IMR-90 (cell line): ENCODE data around the gene KCNQ1. TPM values are rescaled to one million over a fixed set of nuclear protein-coding genes. Genes with fewer than 3 reads are reported as not detected.

Experiments
- ATAC-seq: fragments of 200-7000 bp; cut with Tn5 transposase; 2 replicates; pipeline ENCODE4 v1.9.1; 2020; ENCODE audit warnings: low read depth, mild to moderate bottlenecking, moderate library complexity
- BruUV-seq: library from RNA; stranded (reverse); fragments of 400-500 nt; replicated peaks from 2 replicates; lab custom pipeline; 2021; lab: Mats Ljungman, UMichigan
- CTCF ChIA-PET: fragments of 300-600 bp; formaldehyde crosslinking; extraction: SDS; loops from one replicate; lab custom pipeline; 2021; ENCODE audit warnings: antibody characterized with exemption; lab: Yijun Ruan, JAX
- POLR2A ChIA-PET: fragments of 300-600 bp; sonication (Branson Sonifier 250); formaldehyde crosslinking; loops from one replicate; lab custom pipeline; 2022; ENCODE audit warnings: antibody characterized with exemption; ENCODE audit not compliant: unreplicated experiment; lab: Charles Lee
- DNase-seq: peaks from one replicate; pipeline ENCODE4 v3.0.0; 2013
- H2AFZ ChIP-seq: replicated peaks from 2 replicates; pipeline ENCODE3; 2013; ENCODE audit warnings: low read length, mild to moderate bottlenecking; ENCODE audit not compliant: poor library complexity
- H2AK5ac ChIP-seq: 2 replicates; pipeline ENCODE4 v1.6.1; 2013; ENCODE audit warnings: low read depth, low read length, inconsistent platforms
- H2AK9ac ChIP-seq: replicated peaks from 2 replicates; pipeline ENCODE3; 2013; ENCODE audit warnings: mild to moderate bottlenecking, low read depth, low read length, moderate library complexity; ENCODE audit not compliant: poor library complexity
- H2BK120ac ChIP-seq: 2 replicates; pipeline ENCODE4 v1.6.1; 2013; ENCODE audit warnings: low read depth, low read length, inconsistent platforms
- H2BK15ac ChIP-seq: 3 replicates; pipeline ENCODE4 v1.6.1; 2013; ENCODE audit warnings: low read depth, low read length, inconsistent platforms
- H2BK20ac ChIP-seq: 2 replicates; pipeline ENCODE4 v1.6.1; 2013; ENCODE audit warnings: low read depth, mild to moderate bottlenecking, inconsistent platforms, low read length, moderate library complexity
- H2BK5ac ChIP-seq: 2 replicates; pipeline ENCODE4 v1.6.1; 2013; ENCODE audit warnings: mild to moderate bottlenecking, low read depth, low read length, inconsistent platforms; ENCODE audit not compliant: poor library complexity, severe bottlenecking
- H3K14ac ChIP-seq: replicated peaks from 2 replicates; pipeline ENCODE4 v1.6.1; 2013; ENCODE audit warnings: low read depth, low read length, inconsistent platforms
- H3K18ac ChIP-seq: 2 replicates; pipeline ENCODE4 v1.6.1; 2013; ENCODE audit warnings: low read depth, low read length, control low read depth
- H3K23ac ChIP-seq: 2 replicates; pipeline ENCODE4 v1.6.1; 2013; ENCODE audit warnings: low read depth, low read length, inconsistent platforms
- H3K27ac ChIP-seq: 2 replicates; pipeline ENCODE4 v1.5.1; 2013; ENCODE audit warnings: mild to moderate bottlenecking, control low read depth, low read length; ENCODE audit not compliant: insufficient read depth
- H3K27me3 ChIP-seq: 2 replicates; pipeline ENCODE4 v1.6.1; 2013; ENCODE audit warnings: low read length; ENCODE audit not compliant: control insufficient read depth, insufficient read depth
- H3K36me3 ChIP-seq: 2 replicates; pipeline ENCODE4 v1.6.1; 2013; ENCODE audit warnings: low read length, mixed read lengths; ENCODE audit not compliant: control insufficient read depth, insufficient read depth
- H3K4ac ChIP-seq: 2 replicates; pipeline ENCODE4 v1.6.1; 2013; ENCODE audit warnings: low read depth, low read length, inconsistent platforms
- H3K4me1 ChIP-seq: 2 replicates; pipeline ENCODE4 v1.6.1; 2013; ENCODE audit warnings: low read length, mixed read lengths; ENCODE audit not compliant: control insufficient read depth, insufficient read depth
- H3K4me2 ChIP-seq: 2 replicates; pipeline ENCODE4 v1.6.1; 2013; ENCODE audit warnings: low read depth, mild to moderate bottlenecking, control low read depth, low read length, moderate library complexity
- H3K4me3 ChIP-seq: 2 replicates; pipeline ENCODE4 v1.5.1; 2013; ENCODE audit warnings: low read depth, mild to moderate bottlenecking, control low read depth, low read length, moderate library complexity; ENCODE audit not compliant: insufficient read depth
- H3K56ac ChIP-seq: 2 replicates; pipeline ENCODE4 v1.6.1; 2013; ENCODE audit warnings: low read length, inconsistent platforms; ENCODE audit not compliant: insufficient read depth; ENCODE audit errors: extremely low read depth
- H3K79me1 ChIP-seq, 2 experiments: 2 replicates each; pipeline ENCODE4 v1.6.1; 2013; ENCODE audit warnings: low read length in 2 of 2, inconsistent platforms in 1 of 2, low read depth in 1 of 2
- H3K9ac ChIP-seq: 2 replicates; pipeline ENCODE4 v1.6.1; 2013; ENCODE audit warnings: low read depth, low read length, control low read depth
- H3K9me1 ChIP-seq: 2 replicates; pipeline ENCODE4 v1.6.1; 2013; ENCODE audit warnings: low read length, inconsistent platforms; ENCODE audit not compliant: insufficient read depth
- H3K9me3 ChIP-seq: 2 replicates; pipeline ENCODE4 v1.6.1; 2013; ENCODE audit warnings: low read length; ENCODE audit not compliant: control insufficient read depth, insufficient read depth
- H4K20me1 ChIP-seq: 2 replicates; pipeline ENCODE4 v1.6.1; 2013; ENCODE audit warnings: low read length, inconsistent platforms; ENCODE audit not compliant: insufficient read depth
- H4K5ac ChIP-seq: 2 replicates; pipeline ENCODE4 v1.6.1; 2013; ENCODE audit warnings: mild to moderate bottlenecking, low read depth, low read length, control low read depth
- H4K8ac ChIP-seq, 2 experiments: 2 replicates each; pipeline ENCODE4 v1.6.1; 2013; ENCODE audit warnings: low read depth in 2 of 2, low read length in 2 of 2, control low read depth in 1 of 2, inconsistent platforms in 1 of 2
- H4K91ac ChIP-seq: 2 replicates; pipeline ENCODE4 v1.6.1; 2013; ENCODE audit warnings: low read depth, low read length, inconsistent platforms; ENCODE audit not compliant: insufficient read depth
- BHLHE40 ChIP-seq: fragments of 150-350 bp; IDR thresholded peaks from 2 replicates; pipeline ENCODE4 v1.6.1; 2016; ENCODE audit warnings: mild to moderate bottlenecking, low read depth, low read length
- CTCF ChIP-seq: conservative IDR thresholded peaks from 2 replicates; pipeline ENCODE4 v1.5.1; 2012; ENCODE audit warnings: mild to moderate bottlenecking, low read depth, low read length, improper control_type of control experiment
- FOS ChIP-seq: fragments of 150-350 bp; IDR thresholded peaks from 2 replicates; pipeline ENCODE4 v1.6.1; 2016; ENCODE audit warnings: low read depth, low read length
- MAFK ChIP-seq: IDR thresholded peaks from 2 replicates; pipeline ENCODE4 v1.6.1; 2012; ENCODE audit warnings: low read depth, low read length, improper control_type of control experiment
- MAZ ChIP-seq: IDR thresholded peaks from 2 replicates; pipeline ENCODE4 v1.6.1; 2012; ENCODE audit warnings: low read depth, mild to moderate bottlenecking, low read length, improper control_type of control experiment, moderate library complexity, borderline replicate concordance
- MXI1 ChIP-seq: IDR thresholded peaks from 2 replicates; pipeline ENCODE4 v1.6.1; 2012; ENCODE audit warnings: low read depth, mild to moderate bottlenecking, low read length, moderate library complexity, borderline replicate concordance
- POLR2A ChIP-seq: IDR thresholded peaks from 2 replicates; pipeline ENCODE4 v1.6.1; 2012; ENCODE audit warnings: mild to moderate bottlenecking, low read depth, low read length
- RAD21 ChIP-seq: IDR thresholded peaks from 2 replicates; pipeline ENCODE4 v1.6.1; 2012; ENCODE audit warnings: low read length, improper control_type of control experiment
- SMC3 ChIP-seq: fragments of 150-350 bp; IDR thresholded peaks from 2 replicates; pipeline ENCODE4 v1.6.1; 2016; ENCODE audit warnings: low read depth, mild to moderate bottlenecking, antibody characterized with exemption, low read length, moderate library complexity
- USF2 ChIP-seq: fragments of 150-350 bp; IDR thresholded peaks from 2 replicates; pipeline ENCODE4 v1.6.1; 2017; ENCODE audit warnings: mild to moderate bottlenecking, antibody characterized with exemption, low read length, low read depth
- WGBS, 2 experiments: methylation state at CpG; one replicate each; pipeline versions ENCODE4 v1.1.5 to v1.1.7; 2013; ENCODE audit warnings: missing lambda C conversion rate in 2 of 2; ENCODE audit not compliant: insufficient read length in 1 of 2; ENCODE audit errors: extremely low coverage in 2 of 2; 5-methylcytosine and 5-hydroxymethylcytosine counted together
- dilution Hi-C: fragments of 300-500 bp; cut with HindIII; formaldehyde crosslinking; loops from one replicate; pipeline ENCODE4 v1.14.3; 2018; ENCODE audit warnings: low sequenced_read_pairs; ENCODE audit not compliant: unreplicated experiment
- in situ Hi-C: fragments of 300-500 bp; cut with MboI; formaldehyde crosslinking; loops from 3 replicates; pipeline ENCODE4 v1.14.3; 2019; ENCODE audit warnings: low sequenced_read_pairs, inconsistent platforms, mixed read lengths
- intact Hi-C: fragments of 100-400 bp; cut with micrococcal nuclease; formaldehyde crosslinking; loops from 2 replicates; pipeline ENCODE4 v1.10.0; 2022
- polyA plus RNA-seq, 3 experiments: library from polyadenylated mRNA; depleted of rRNA; stranded (reverse); fragments of >200 nt; gene quantifications; 2 replicates each; pipeline ENCODE4 v1.2.3, GENCODE V29; 2012; ENCODE audit warnings: low replicate concordance in 1 of 3
- total RNA-seq: library from RNA; depleted of rRNA; stranded (reverse); fragments of >200 nt; gene quantifications from 2 replicates; pipeline ENCODE4 v1.2.3, GENCODE V29; 2012
- TF ChIP-seq, protein P1 (sequence below): fragments of 150-350 bp; IDR thresholded peaks from 2 replicates; pipeline ENCODE4 v1.6.1; 2016; ENCODE audit warnings: low read depth, mild to moderate bottlenecking, low read length, moderate library complexity, borderline replicate concordance

The KCNQ1 gene
- total and polyA plus RNA-seq, 2 of the 4 experiments (the other 2 are of a cell fraction) = 0.07 TPM; not detected in 1

GRCh38 chr11:2569321-2569721 lies 124.5 kb downstream of the KCNQ1 start:
- dilution Hi-C loops = no loop called here

More at GRCh38 chr11:2569321-2569721, 124.5 kb downstream of the KCNQ1 start:
- Histone ChIP-seq H4K20me1 (no peaks in the 10 kb centered on the region), H2BK5ac (no peak overlapping the region), H3K4me1 (no peaks in the 10 kb centered on the region), H3K27ac (no peak overlapping the region), H2BK120ac (no peak overlapping the region), H2BK20ac (no peak overlapping the region), H2AFZ (no peak overlapping the region), H3K56ac (no peak overlapping the region), H3K23ac (no peak overlapping the region), H4K8ac (no peak overlapping the region), H3K9ac (no peak overlapping the region), H2AK9ac (no peak overlapping the region), H3K9me1 (no peaks in the 10 kb centered on the region), H3K4me2 (no peak overlapping the region), H3K4ac (no peak overlapping the region), H3K36me3 (no peaks in the 10 kb centered on the region), H2BK15ac (no peak overlapping the region), H4K91ac (no peak overlapping the region), H2AK5ac (no peak overlapping the region), H3K14ac (no peak overlapping the region), H3K18ac (no peak overlapping the region), H3K4me3 (no peak overlapping the region), H3K79me1 (no peaks in the 10 kb centered on the region), H4K5ac (no peak overlapping the region), H3K9me3 (no peaks in the 10 kb centered on the region; the same call in 1 of the 2 replicates), H3K27me3 (peaks cover 15% of the 10 kb centered on the region)
- DNase-seq (no peak), ATAC-seq (no peak)
- in situ Hi-C loops (no loop called here), intact Hi-C loops (no loop called here)
- CTCF ChIA-PET = no interaction called here
- POLR2A ChIA-PET = no interaction called here
- BruUV-seq = no TSS peak
- TF ChIP-seq USF2 (no peak), RAD21 (no peak), FOS (no peak), MXI1 (no peak), MAZ (no peak), BHLHE40 (no peak), MAFK (no peak), POLR2A (no peak), CTCF (no peak), SMC3 (no peak)
- TF ChIP-seq, protein P1, sequence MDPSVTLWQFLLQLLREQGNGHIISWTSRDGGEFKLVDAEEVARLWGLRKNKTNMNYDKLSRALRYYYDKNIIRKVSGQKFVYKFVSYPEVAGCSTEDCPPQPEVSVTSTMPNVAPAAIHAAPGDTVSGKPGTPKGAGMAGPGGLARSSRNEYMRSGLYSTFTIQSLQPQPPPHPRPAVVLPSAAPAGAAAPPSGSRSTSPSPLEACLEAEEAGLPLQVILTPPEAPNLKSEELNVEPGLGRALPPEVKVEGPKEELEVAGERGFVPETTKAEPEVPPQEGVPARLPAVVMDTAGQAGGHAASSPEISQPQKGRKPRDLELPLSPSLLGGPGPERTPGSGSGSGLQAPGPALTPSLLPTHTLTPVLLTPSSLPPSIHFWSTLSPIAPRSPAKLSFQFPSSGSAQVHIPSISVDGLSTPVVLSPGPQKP = no peak
- WGBS, 2 experiments = 72% methylated on average over 5 of the region's 14 CpGs; no CpG with 5 or more reads in 1 of the 2 experiments
